SK-N-SH (cell line): Measurements from ENCODE around the gene AK6. TPM values are rescaled to one million over a fixed set of nuclear protein-coding genes. Genes with fewer than 3 reads are reported as not detected.

Experiments
- CTCF ChIA-PET: fragments of 300-600, 350-600 bp; formaldehyde crosslinking; extraction: SDS; loops from one replicate; lab custom pipeline; 2021; lab: Yijun Ruan, JAX
- POLR2A ChIA-PET: fragments of 350-600 bp; sonication (Branson Sonifier 250); formaldehyde crosslinking; extraction: SDS; loops from one replicate; lab custom pipeline; 2020; ENCODE audit warnings: antibody characterized with exemption, inconsistent platforms; lab: Yijun Ruan, JAX
- DNase-seq: peaks from one replicate; pipeline ENCODE4 v3.0.0; 2012
- H2AFZ ChIP-seq: fragments of 200-600 bp; sonication (generic); 2 replicates; pipeline ENCODE4 v1.8.1; 2016; ENCODE audit warnings: antibody characterized with exemption, mild to moderate bottlenecking, low read depth
- H3F3A ChIP-seq: fragments of 200-600 bp; sonication (generic); replicated peaks from 2 replicates; pipeline ENCODE3; 2016; ENCODE audit warnings: antibody characterized with exemption, mild to moderate bottlenecking; ENCODE audit not compliant: insufficient read depth
- H3K27ac ChIP-seq, 2 experiments: fragments of 200-500 bp in 1 of 2; fragments of 200-600 bp in 1 of 2; sonication (Bioruptor generic) in 1 of 2; sonication (generic), shearing (Covaris generic) in 1 of 2; 2 replicates each; pipeline versions ENCODE4 v1.5.1 to v1.6.1; 2014 to 2016; ENCODE audit warnings: low read depth in 2 of 2, inconsistent platforms in 1 of 2, low read length in 1 of 2, mild to moderate bottlenecking in 1 of 2, mixed read lengths in 1 of 2
- H3K27me3 ChIP-seq: fragments of 200-600 bp; sonication (generic), shearing (Covaris generic); 2 replicates; pipeline ENCODE4 v1.6.1; 2016; ENCODE audit warnings: mixed run types; ENCODE audit not compliant: insufficient read depth
- H3K36me3 ChIP-seq, 2 experiments: fragments of 200-500 bp in 1 of 2; fragments of 200-600 bp in 1 of 2; sonication (Bioruptor generic) in 1 of 2; sonication (generic) in 1 of 2; replicated peaks in 1 of 2; 2 replicates each; pipeline versions ENCODE3 to v1.5.1; 2014 to 2016; ENCODE audit warnings: low read length in 1 of 2, mild to moderate bottlenecking in 1 of 2; ENCODE audit not compliant: insufficient read depth in 2 of 2, control insufficient read depth in 1 of 2
- H3K4me1 ChIP-seq, 2 experiments: fragments of 200-500 bp in 1 of 2; fragments of 200-600 bp in 1 of 2; sonication (Bioruptor generic) in 1 of 2; sonication (generic), shearing (Covaris generic) in 1 of 2; 2 replicates each; pipeline versions ENCODE4 v1.5.1 to v1.6.1; 2014 to 2016; ENCODE audit warnings: low read depth in 1 of 2, low read length in 1 of 2, mixed run types in 1 of 2; ENCODE audit not compliant: insufficient read depth in 2 of 2, control insufficient read depth in 1 of 2
- H3K4me2 ChIP-seq: fragments of 200-600 bp; sonication (generic), shearing (Covaris generic); 2 replicates; pipeline ENCODE4 v1.6.1; 2017; ENCODE audit warnings: mixed run types
- H3K4me3 ChIP-seq, 2 experiments: fragments of 200-500 bp in 1 of 2; fragments of 200-600 bp in 1 of 2; sonication (Bioruptor generic) in 1 of 2; sonication (generic), shearing (Covaris generic) in 1 of 2; 2 replicates each; pipeline versions ENCODE4 v1.5.1 to v1.8.1; 2014 to 2016; ENCODE audit warnings: low read depth in 2 of 2, inconsistent platforms in 1 of 2, low read length in 1 of 2, mild to moderate bottlenecking in 1 of 2, mixed read lengths in 1 of 2, moderate library complexity in 1 of 2
- H3K79me2 ChIP-seq: fragments of 200-600 bp; sonication (generic); 2 replicates; pipeline ENCODE4 v1.8.1; 2017; ENCODE audit warnings: mild to moderate bottlenecking; ENCODE audit not compliant: insufficient read depth
- H3K9ac ChIP-seq: fragments of 200-600 bp; sonication (generic); 2 replicates; pipeline ENCODE4 v1.6.1; 2017; ENCODE audit warnings: mixed run types
- H3K9me2 ChIP-seq: fragments of 200-600 bp; sonication (generic); 2 replicates; pipeline ENCODE4 v1.6.1; 2017; ENCODE audit warnings: mixed run types
- H3K9me3 ChIP-seq: fragments of 200-600 bp; sonication (generic); 2 replicates; pipeline ENCODE4 v1.6.1; 2017; ENCODE audit warnings: mixed run types, mild to moderate bottlenecking, moderate library complexity
- H4K20me1 ChIP-seq: fragments of 200-600 bp; sonication (generic); 2 replicates; pipeline ENCODE4 v1.6.1; 2017; ENCODE audit warnings: mild to moderate bottlenecking, mixed run types; ENCODE audit not compliant: insufficient read depth
- CTCF ChIP-seq: fragments of 200-600 bp; sonication (generic); IDR thresholded peaks from 2 replicates; pipeline ENCODE4 v1.6.1; 2017; ENCODE audit warnings: antibody characterized with exemption, mild to moderate bottlenecking, moderate library complexity
- ELF1 ChIP-seq: IDR thresholded peaks from 2 replicates; pipeline ENCODE4 v1.4.0; 2012
- EP300 ChIP-seq, 2 experiments: IDR thresholded peaks; 2 replicates each; pipeline versions ENCODE4 v1.4.0 to v1.6.1; 2012; ENCODE audit warnings: borderline replicate concordance in 1 of 2, low read depth in 1 of 2, low read length in 1 of 2
- FOSL2 ChIP-seq: IDR thresholded peaks from 2 replicates; pipeline ENCODE4 v1.4.0; 2012; ENCODE audit warnings: low read depth, mild to moderate bottlenecking, moderate library complexity, borderline replicate concordance
- FOXJ3 ChIP-seq: sonication (generic); formaldehyde crosslinking; IDR thresholded peaks from 2 replicates; pipeline ENCODE4 v1.5.1; 2020; ENCODE audit warnings: mild to moderate bottlenecking, missing genetic modification reagents
- FOXM1 ChIP-seq: IDR thresholded peaks from 2 replicates; pipeline ENCODE4 v1.4.0; 2012; ENCODE audit warnings: low read depth, mild to moderate bottlenecking
- GATA2 ChIP-seq: sonication (generic); formaldehyde crosslinking; IDR thresholded peaks from 2 replicates; pipeline ENCODE4 v1.5.0; 2020; ENCODE audit warnings: mild to moderate bottlenecking, missing genetic modification reagents
- MXI1 ChIP-seq: IDR thresholded peaks from 2 replicates; pipeline ENCODE4 v1.6.1; 2012; ENCODE audit warnings: mild to moderate bottlenecking, low read depth, low read length, improper control_type of control experiment
- NFIC ChIP-seq: IDR thresholded peaks from 2 replicates; pipeline ENCODE4 v1.4.0; 2012; ENCODE audit warnings: borderline replicate concordance
- NRF1 ChIP-seq: IDR thresholded peaks from 2 replicates; pipeline ENCODE4 v1.6.1; 2012; ENCODE audit warnings: low read depth, mild to moderate bottlenecking, low read length
- PBX3 ChIP-seq: IDR thresholded peaks from 2 replicates; pipeline ENCODE4; 2012
- RAD21 ChIP-seq: IDR thresholded peaks from 2 replicates; pipeline ENCODE4 v1.6.1; 2012; ENCODE audit warnings: mild to moderate bottlenecking, low read length
- RXRA ChIP-seq: IDR thresholded peaks from 2 replicates; pipeline ENCODE4 v1.4.0; 2012; ENCODE audit warnings: low read depth, mild to moderate bottlenecking, borderline replicate concordance
- SIN3A ChIP-seq: IDR thresholded peaks from 2 replicates; pipeline ENCODE4 v1.6.1; 2012; ENCODE audit warnings: low read depth, mild to moderate bottlenecking, low read length, moderate library complexity, borderline replicate concordance
- SMC3 ChIP-seq: IDR thresholded peaks from 2 replicates; pipeline ENCODE4 v1.6.1; 2012; ENCODE audit warnings: low read depth, low read length, improper control_type of control experiment
- TEAD4 ChIP-seq: IDR thresholded peaks from 2 replicates; pipeline ENCODE4 v1.4.0; 2012; ENCODE audit warnings: mild to moderate bottlenecking, borderline replicate concordance; ENCODE audit not compliant: insufficient read depth
- USF1 ChIP-seq: IDR thresholded peaks from 2 replicates; pipeline ENCODE4 v1.4.0; 2012; ENCODE audit warnings: low read depth, borderline replicate concordance
- USF2 ChIP-seq: fragments of 150-350 bp; IDR thresholded peaks from 2 replicates; pipeline ENCODE4 v1.6.1; 2017; ENCODE audit warnings: antibody characterized with exemption, low read length, low read depth, borderline replicate concordance
- YY1 ChIP-seq: IDR thresholded peaks from 2 replicates; pipeline ENCODE4 v1.4.0; 2012; ENCODE audit warnings: low read depth, mild to moderate bottlenecking
- ZBTB33 ChIP-seq: IDR thresholded peaks from 2 replicates; pipeline ENCODE4 v1.4.0; 2012; ENCODE audit warnings: low read depth, borderline replicate concordance
- WGBS: methylation state at CpG from one replicate; pipeline ENCODE4 v1.1.6; 2017; ENCODE audit warnings: low lambda C conversion rate; 5-methylcytosine and 5-hydroxymethylcytosine counted together
- polyA plus RNA-seq, 3 experiments: library from polyadenylated mRNA; depleted of rRNA; stranded (reverse); fragments of >200 nt; gene quantifications; 2 replicates each; pipeline ENCODE4 v1.2.3, GENCODE V29; 2012

The AK6 gene
- polyA plus RNA-seq, 1 of the 3 experiments (the other 2 are of a cell fraction), result 12.9 TPM

- Histone ChIP-seq H3K9ac (no peak overlapping the region), H3K4me3 (no peak overlapping the region), H3K36me3 (no peaks in the 10 kb centered on the region), H3K4me1 (peaks cover 0 to 4% of the 10 kb centered on the region in 2 experiments; a peak in 1 of 4 replicates), H3K27ac (no peak overlapping the region), H3K9me2 (no peaks in the 10 kb centered on the region), H3K9me3 (no peaks in the 10 kb centered on the region), H2AFZ (no peak overlapping the region), H3K27me3 (no peaks in the 10 kb centered on the region), H3K79me2 (no peaks in the 10 kb centered on the region; the same call in 1 of the 2 replicates), H4K20me1 (no peaks in the 10 kb centered on the region), H3F3A (peaks cover 10% of the 10 kb centered on the region), H3K4me2 (no peak overlapping the region)
- ChIA-PET CTCF (no interaction called here), POLR2A (no interaction called here)
- no peak for DNase-seq
- WGBS, result 93% methylated on average over 9 of the region's 9 CpGs
- TF ChIP-seq NRF1 (no peak), USF2 (no peak), ELF1 (no peak), GATA2 (no peak), TEAD4 (no peak), EP300 (IDR thresholded peaks at IDR 0.05; ENCODE audit: borderline replicate concordance in 1 of 2, low read depth in 1 of 2, low read length in 1 of 2) (no peak), MXI1 (no peak), ZBTB33 (no peak)
Observed at GRCh38 chr5:69329905-69330489, 39.3 kb downstream of the AK6 start.

GRCh38 chr5:69326365-69326764 is 43.0 kb downstream of the AK6 start:
- ChIA-PET POLR2A (no interaction called here), CTCF (interaction anchor here (1.1 kb wide), 1 partner anchor 9 kb away, joined by 3 read pairs; no protein-coding TSS in a partner anchor)
- Histone ChIP-seq H3K4me1 (no peaks in the 10 kb centered on the region), H3K27me3 (no peaks in the 10 kb centered on the region), H3F3A (peaks cover 4% of the 10 kb centered on the region), H2AFZ (no peak overlapping the region), H3K9me3 (no peaks in the 10 kb centered on the region), H3K4me2 (no peak overlapping the region), H3K36me3 (no peaks in the 10 kb centered on the region), H3K79me2 (no peaks in the 10 kb centered on the region), H3K27ac (no peak overlapping the region), H3K9me2 (no peaks in the 10 kb centered on the region), H3K9ac (no peak overlapping the region), H4K20me1 (no peaks in the 10 kb centered on the region), H3K4me3 (no peak overlapping the region)
- 93% methylated on average over 1 of the region's 1 CpG for WGBS
- no peak for DNase-seq
- TF ChIP-seq ELF1, result no peak
- TF ChIP-seq RAD21, result no peak
- no peak for TF ChIP-seq FOSL2
- no peak for TF ChIP-seq RXRA
- no peak for TF ChIP-seq YY1
- TF ChIP-seq CTCF, result no peak
- no peak for TF ChIP-seq FOXJ3 (CRISPR knock-in tag)
- no peak for TF ChIP-seq FOXM1
- TF ChIP-seq SMC3, result no peak
- no peak for TF ChIP-seq GATA2
- TF ChIP-seq USF1, result no peak
- TF ChIP-seq SIN3A, result no peak
- no peak for TF ChIP-seq NFIC
- TF ChIP-seq TEAD4, result no peak
- TF ChIP-seq NRF1, result no peak
- TF ChIP-seq PBX3, result no peak
